H1 (cell line): ENCODE results near the gene NR2F1. TPM values are rescaled to one million over a fixed set of nuclear protein-coding genes. Genes with fewer than 3 reads are reported as not detected.

Source experiments
- CTCF ChIA-PET: fragments of 300-600 bp; sonication (Branson Sonifier 250); formaldehyde crosslinking; loops from one replicate; lab custom pipeline; 2021; ENCODE audit not compliant: partially characterized antibody; lab: Charles Lee
- POLR2A ChIA-PET: fragments of 300-600 bp; sonication (Branson Sonifier 250); formaldehyde crosslinking; loops from one replicate; lab custom pipeline; 2021; ENCODE audit warnings: inconsistent platforms; ENCODE audit not compliant: partially characterized antibody; lab: Charles Lee
- DNase-seq, 2 experiments: peaks; one replicate each; pipeline versions ENCODE4 v3.0.0 to v3.0.0-alpha.2; 2010 to 2022; ENCODE audit warnings: low spot score in 2 of 2, low read depth in 1 of 2, mixed read lengths in 1 of 2
- FAIRE-seq: peaks from 2 replicates; lab custom pipeline; 2011; peaks lifted over from hg19 to GRCh38; lab: Jason Lieb, UNC
- H2AFZ ChIP-seq: 2 replicates; pipeline ENCODE4 v1.8.1; 2012; ENCODE audit warnings: low read length, inconsistent platforms
- H2AK5ac ChIP-seq: 2 replicates; pipeline ENCODE4 v1.6.1; 2013; ENCODE audit warnings: low read depth, low read length
- H2BK120ac ChIP-seq: replicated peaks from 2 replicates; pipeline ENCODE3; 2013; ENCODE audit warnings: low read depth, low read length, inconsistent platforms
- H2BK12ac ChIP-seq: 2 replicates; pipeline ENCODE4 v1.6.1; 2013; ENCODE audit warnings: low read depth, low read length
- H2BK15ac ChIP-seq: 2 replicates; pipeline ENCODE4 v1.6.1; 2013; ENCODE audit warnings: low read length
- H2BK20ac ChIP-seq: 2 replicates; pipeline ENCODE4 v1.6.1; 2013; ENCODE audit warnings: low read length
- H2BK5ac ChIP-seq: 2 replicates; pipeline ENCODE4 v1.6.1; 2013; ENCODE audit warnings: low read depth, low read length
- H3K14ac ChIP-seq: 2 replicates; pipeline ENCODE4 v1.6.1; 2013; ENCODE audit warnings: inconsistent platforms; ENCODE audit not compliant: insufficient read length
- H3K18ac ChIP-seq: 2 replicates; pipeline ENCODE4 v1.6.1; 2013; ENCODE audit warnings: low read length; ENCODE audit errors: extremely low read depth
- H3K23ac ChIP-seq: 2 replicates; pipeline ENCODE4 v1.6.1; 2013; ENCODE audit warnings: inconsistent platforms; ENCODE audit not compliant: insufficient read length
- H3K23me2 ChIP-seq: 2 replicates; pipeline ENCODE4 v1.6.1; 2013; ENCODE audit warnings: low read depth, low read length
- H3K27ac ChIP-seq: 2 replicates; pipeline ENCODE4 v1.6.1; 2011; ENCODE audit warnings: low read depth, low read length, inconsistent platforms
- H3K27me3 ChIP-seq, 4 experiments: replicated peaks in 1 of 4; 1 replicate in 1 of 4; 2 replicates in 3 of 4; pipeline versions ENCODE4 v1.6.1 to v1.8.1; 2011 to 2013; ENCODE audit warnings: low read length in 3 of 4, mild to moderate bottlenecking in 3 of 4, inconsistent platforms in 2 of 4, mixed read lengths in 2 of 4, moderate library complexity in 1 of 4; ENCODE audit not compliant: control insufficient read depth in 3 of 4, insufficient read depth in 3 of 4; ENCODE audit errors: extremely low read depth in 1 of 4
- H3K36me3 ChIP-seq, 4 experiments: 2 replicates each; pipeline versions ENCODE4 v1.6.1 to v1.8.1; 2011 to 2013; ENCODE audit warnings: mild to moderate bottlenecking in 4 of 4, low read length in 3 of 4, moderate library complexity in 2 of 4, control low read depth in 1 of 4, inconsistent platforms in 1 of 4; ENCODE audit not compliant: insufficient read depth in 4 of 4, control insufficient read depth in 2 of 4
- H3K4ac ChIP-seq: replicated peaks from 2 replicates; pipeline ENCODE3; 2013; ENCODE audit warnings: low read length, low read depth, mixed read lengths, inconsistent platforms; ENCODE audit not compliant: insufficient read length
- H3K4me1 ChIP-seq, 4 experiments: replicated peaks in 1 of 4; 1 replicate in 1 of 4; 2 replicates in 3 of 4; pipeline versions ENCODE4 v1.6.1 to v1.8.1; 2011 to 2013; ENCODE audit warnings: low read length in 3 of 4, inconsistent platforms in 2 of 4, mixed read lengths in 1 of 4; ENCODE audit not compliant: insufficient read depth in 4 of 4, control insufficient read depth in 3 of 4
- H3K4me2 ChIP-seq, 2 experiments: 2 replicates each; pipeline versions ENCODE4 v1.6.1 to v1.8.1; 2011 to 2013; ENCODE audit warnings: low read depth in 2 of 2, low read length in 2 of 2, control low read depth in 1 of 2, inconsistent platforms in 1 of 2, mild to moderate bottlenecking in 1 of 2; ENCODE audit not compliant: insufficient read depth in 1 of 2
- H3K4me3 ChIP-seq, 4 experiments: fragments of 200-600, 300-600 bp in 1 of 4; sonication (generic), shearing (Covaris generic), sonication (Bioruptor Twin) in 1 of 4; 2 replicates each; pipeline versions ENCODE4 v1.5.1 to v1.8.1; 2011 to 2016; ENCODE audit warnings: low read length in 4 of 4, low read depth in 3 of 4, control low read depth in 2 of 4, inconsistent platforms in 2 of 4, mild to moderate bottlenecking in 2 of 4, mixed read lengths in 1 of 4, moderate library complexity in 1 of 4; ENCODE audit not compliant: insufficient read depth in 2 of 4; ENCODE audit errors: extremely low read depth in 1 of 4
- H3K56ac ChIP-seq: replicated peaks from 2 replicates; pipeline ENCODE3; 2013; ENCODE audit warnings: low read depth, mild to moderate bottlenecking, mixed read lengths, low read length, inconsistent platforms; ENCODE audit not compliant: insufficient read length
- H3K79me1 ChIP-seq: 2 replicates; pipeline ENCODE4 v1.6.1; 2013; ENCODE audit warnings: low read depth, low read length, control low read depth
- H3K79me2 ChIP-seq, 2 experiments: 2 replicates each; pipeline versions ENCODE4 v1.6.1 to v1.8.1; 2012 to 2013; ENCODE audit warnings: low read length in 2 of 2, mild to moderate bottlenecking in 2 of 2, inconsistent platforms in 1 of 2; ENCODE audit not compliant: insufficient read depth in 2 of 2, control insufficient read depth in 1 of 2
- H3K9ac ChIP-seq, 4 experiments: replicated peaks in 1 of 4; 1 replicate in 1 of 4; 2 replicates in 3 of 4; pipeline versions ENCODE4 v1.6.1 to v1.8.1; 2011 to 2013; ENCODE audit warnings: low read depth in 3 of 4, low read length in 3 of 4, control low read depth in 2 of 4, mild to moderate bottlenecking in 2 of 4, moderate library complexity in 2 of 4, inconsistent platforms in 1 of 4; ENCODE audit errors: extremely low read depth in 1 of 4
- H3K9me3 ChIP-seq, 2 experiments: 2 replicates each; pipeline versions ENCODE4 v1.6.1 to v1.8.1; 2012 to 2013; ENCODE audit warnings: mild to moderate bottlenecking in 2 of 2, moderate library complexity in 2 of 2, control low read depth in 1 of 2, inconsistent platforms in 1 of 2, low read depth in 1 of 2, low read length in 1 of 2, mixed read lengths in 1 of 2; ENCODE audit not compliant: insufficient read depth in 2 of 2
- H4K20me1 ChIP-seq, 2 experiments: replicated peaks in 1 of 2; 2 replicates each; pipeline versions ENCODE3 to v1.8.1; 2011 to 2013; ENCODE audit warnings: inconsistent platforms in 2 of 2, low read length in 2 of 2, mild to moderate bottlenecking in 1 of 2; ENCODE audit not compliant: insufficient read depth in 2 of 2, control insufficient read depth in 1 of 2
- H4K5ac ChIP-seq: 2 replicates; pipeline ENCODE4 v1.6.1; 2013; ENCODE audit warnings: low read length, low read depth, mixed read lengths, inconsistent platforms; ENCODE audit not compliant: insufficient read length
- H4K8ac ChIP-seq: 2 replicates; pipeline ENCODE4 v1.8.0; 2013; ENCODE audit warnings: mild to moderate bottlenecking, moderate library complexity, low read length, inconsistent platforms; ENCODE audit not compliant: insufficient read depth; ENCODE audit errors: extremely low read depth
- H4K91ac ChIP-seq: replicated peaks from 2 replicates; pipeline ENCODE3; 2013; ENCODE audit warnings: low read length, mixed read lengths, inconsistent platforms; ENCODE audit not compliant: insufficient read length
- CTBP2 ChIP-seq: IDR thresholded peaks from 2 replicates; pipeline ENCODE4 v1.7.0; 2011; ENCODE audit warnings: borderline replicate concordance, mild to moderate bottlenecking, moderate library complexity, mixed read lengths, low read length; ENCODE audit not compliant: insufficient read depth, insufficient read length
- WGBS, 2 experiments: shearing (Covaris generic) in 1 of 2; methylation state at CpG; one replicate each; pipeline versions ENCODE4 v1.1.6 to v1.1.7; 2013 to 2015; ENCODE audit warnings: low lambda C conversion rate in 2 of 2, mixed read lengths in 2 of 2, inconsistent platforms in 1 of 2, low coverage in 1 of 2, missing lambda C conversion rate in 1 of 2; ENCODE audit not compliant: insufficient replicate concordance in 2 of 2, insufficient coverage in 1 of 2, insufficient read length in 1 of 2; ENCODE audit errors: extremely low coverage in 1 of 2, missing lambda C conversion rate in 1 of 2; 5-methylcytosine and 5-hydroxymethylcytosine counted together
- polyA plus RNA-seq, 7 experiments: library from polyadenylated mRNA; depleted of rRNA in 3 of 7; stranded (reverse) in 5 of 7; unstranded in 2 of 7; fragments of >200 nt in 5 of 7; fragments of 200-250 nt in 2 of 7; gene quantifications; 1 replicate in 5 of 7; 2 replicates in 1 of 7; 4 replicates in 1 of 7; pipeline versions ENCODE4 v1.2.1 to v1.2.3, GENCODE V29; 2011 to 2013; ENCODE audit warnings: missing spikeins in 2 of 7, mixed read lengths in 2 of 7
- total RNA-seq: library from RNA; stranded (reverse); fragmentation: NEBNext Ultra II Directional; extraction: Animal tissue kit (Norgen Biotek cat#: 25700); gene quantifications from 2 replicates; pipeline ENCODE4 v1.2.1, GENCODE V29; 2021

The NR2F1 gene
- total and polyA plus RNA-seq, 2 of the 8 experiments (the other 6 are each of a cell fraction or from before 2014, with no cell fraction given), result not detected

DNA sequence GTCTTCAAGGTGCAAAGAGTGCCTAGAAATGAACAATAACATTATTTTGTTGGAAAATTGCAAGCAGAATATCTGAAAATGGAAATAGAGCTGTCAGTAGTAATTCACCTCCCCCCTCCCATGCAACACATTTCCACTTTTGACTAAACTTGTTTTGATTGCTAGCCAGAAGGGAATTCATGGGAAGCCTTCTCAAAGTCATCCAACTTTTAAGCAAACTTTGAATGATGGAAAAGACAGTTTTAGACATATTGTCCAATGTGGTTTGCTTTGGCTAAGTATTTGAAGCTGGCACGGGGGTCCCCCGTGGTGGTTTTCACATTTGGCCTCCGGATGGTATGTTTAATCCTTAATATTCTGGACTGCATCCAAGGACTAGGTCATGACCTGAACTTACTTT, 7.5 kb downstream of the NR2F1 start:
- no peak overlapping the region for H3K23ac ChIP-seq
- H3K18ac ChIP-seq, result no peak overlapping the region
- H2BK5ac ChIP-seq, result no peak overlapping the region
- no peak overlapping the region for H2AK5ac ChIP-seq
- no peak overlapping the region for H3K4me3 ChIP-seq
- H3K23me2 ChIP-seq, result no peaks in the 10 kb centered on the region; the same call in 1 of the 2 replicates
- H2BK120ac ChIP-seq, result no peak overlapping the region
- H4K20me1 ChIP-seq, result peaks cover 19 to 36% of the 10 kb centered on the region in 2 experiments
- no peak overlapping the region for H3K14ac ChIP-seq
- CTCF ChIA-PET, result interaction anchor here (1.4 to 4.5 kb wide), 4 partner anchors 10 to 211 kb away, joined by 3 to 15 read pairs (median 8); partner anchors contain the start of gene NR2F1-AS1
- H3K27ac ChIP-seq, result no peak overlapping the region
- H4K5ac ChIP-seq, result no peak overlapping the region
- H2BK12ac ChIP-seq, result no peak overlapping the region
- POLR2A ChIA-PET, result no interaction called here
- no peaks in the 10 kb centered on the region for H3K79me2 ChIP-seq
- no peak overlapping the region for H3K9ac ChIP-seq
- H3K4ac ChIP-seq, result no peak overlapping the region
- no peak overlapping the region for H4K8ac ChIP-seq
- H3K9me3 ChIP-seq, result no peaks in the 10 kb centered on the region
- H2AFZ ChIP-seq, result no peak overlapping the region
- peaks cover 0 to 19% (median 14%) of the 10 kb centered on the region in 4 experiments; a peak in 5 of 7 replicates for H3K4me1 ChIP-seq
- H3K56ac ChIP-seq, result no peak overlapping the region
- H4K91ac ChIP-seq, result no peak overlapping the region
- H3K79me1 ChIP-seq, result no peaks in the 10 kb centered on the region
- DNase-seq (no peak), FAIRE-seq (no peak)
- 53% methylated on average over 3 of the region's 3 CpGs; no CpG with 5 or more reads in 1 of the 2 experiments for WGBS, 2 experiments
- H2BK15ac ChIP-seq, result no peak overlapping the region
- peaks cover 0 to 7% (median 0%) of the 10 kb centered on the region in 4 experiments; a peak in 1 of 8 replicates for H3K36me3 ChIP-seq
- peaks cover 90 to 100% (median 98%) of the 10 kb centered on the region in 4 experiments for H3K27me3 ChIP-seq
- H3K4me2 ChIP-seq, result no peak overlapping the region
- H2BK20ac ChIP-seq, result no peak overlapping the region
- no peak for TF ChIP-seq CTBP2
